ENCODE measurements around the gene FOXO3. TPM values are rescaled to one million over a fixed set of nuclear protein-coding genes. Genes with fewer than 3 reads are reported as not detected.

FOXO3 gene
- total RNA-seq, 4 donors from 2014 or later = 133 to 151 (median 148) TPM

- TF ChIP-seq, protein P1, sequence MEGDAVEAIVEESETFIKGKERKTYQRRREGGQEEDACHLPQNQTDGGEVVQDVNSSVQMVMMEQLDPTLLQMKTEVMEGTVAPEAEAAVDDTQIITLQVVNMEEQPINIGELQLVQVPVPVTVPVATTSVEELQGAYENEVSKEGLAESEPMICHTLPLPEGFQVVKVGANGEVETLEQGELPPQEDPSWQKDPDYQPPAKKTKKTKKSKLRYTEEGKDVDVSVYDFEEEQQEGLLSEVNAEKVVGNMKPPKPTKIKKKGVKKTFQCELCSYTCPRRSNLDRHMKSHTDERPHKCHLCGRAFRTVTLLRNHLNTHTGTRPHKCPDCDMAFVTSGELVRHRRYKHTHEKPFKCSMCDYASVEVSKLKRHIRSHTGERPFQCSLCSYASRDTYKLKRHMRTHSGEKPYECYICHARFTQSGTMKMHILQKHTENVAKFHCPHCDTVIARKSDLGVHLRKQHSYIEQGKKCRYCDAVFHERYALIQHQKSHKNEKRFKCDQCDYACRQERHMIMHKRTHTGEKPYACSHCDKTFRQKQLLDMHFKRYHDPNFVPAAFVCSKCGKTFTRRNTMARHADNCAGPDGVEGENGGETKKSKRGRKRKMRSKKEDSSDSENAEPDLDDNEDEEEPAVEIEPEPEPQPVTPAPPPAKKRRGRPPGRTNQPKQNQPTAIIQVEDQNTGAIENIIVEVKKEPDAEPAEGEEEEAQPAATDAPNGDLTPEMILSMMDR (IDR thresholded peaks at IDR 0.05; ENCODE audit: low read depth) = no peak
Observed at GRCh38 chr6:108723594-108723993, 162.9 kb downstream of the FOXO3 start.

DNA sequence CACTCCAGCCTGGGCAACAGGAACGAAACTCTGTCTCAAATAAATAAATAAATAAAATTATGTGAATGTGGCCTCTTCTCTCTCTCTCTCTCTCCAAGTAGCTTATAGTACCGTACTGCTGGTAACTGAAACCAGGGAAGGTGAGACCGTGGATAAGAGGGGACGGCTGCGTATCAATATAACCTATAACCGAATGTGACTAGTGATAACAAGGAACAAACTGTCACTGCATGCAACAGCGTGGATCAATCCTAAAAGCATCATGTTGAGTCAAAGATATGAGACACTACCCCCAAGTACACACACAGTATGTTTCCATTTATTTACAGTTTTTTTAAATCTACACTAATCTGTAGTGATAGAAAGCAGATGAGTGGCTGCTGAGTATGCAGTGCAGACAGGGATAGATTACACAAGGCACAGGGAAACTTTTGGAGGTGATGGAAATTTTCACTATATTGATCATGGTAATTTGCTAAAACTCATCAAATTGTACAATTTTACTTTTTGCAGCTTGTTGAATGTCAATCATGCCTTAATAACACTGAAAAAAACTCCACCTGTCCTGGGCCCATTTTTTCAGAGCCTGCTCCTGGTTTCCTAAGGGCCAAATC lies 166.1 kb downstream of the FOXO3 start:
- TF ChIP-seq, protein P1 (IDR thresholded peaks at IDR 0.05; ENCODE audit: low read depth) = no peak

DNA sequence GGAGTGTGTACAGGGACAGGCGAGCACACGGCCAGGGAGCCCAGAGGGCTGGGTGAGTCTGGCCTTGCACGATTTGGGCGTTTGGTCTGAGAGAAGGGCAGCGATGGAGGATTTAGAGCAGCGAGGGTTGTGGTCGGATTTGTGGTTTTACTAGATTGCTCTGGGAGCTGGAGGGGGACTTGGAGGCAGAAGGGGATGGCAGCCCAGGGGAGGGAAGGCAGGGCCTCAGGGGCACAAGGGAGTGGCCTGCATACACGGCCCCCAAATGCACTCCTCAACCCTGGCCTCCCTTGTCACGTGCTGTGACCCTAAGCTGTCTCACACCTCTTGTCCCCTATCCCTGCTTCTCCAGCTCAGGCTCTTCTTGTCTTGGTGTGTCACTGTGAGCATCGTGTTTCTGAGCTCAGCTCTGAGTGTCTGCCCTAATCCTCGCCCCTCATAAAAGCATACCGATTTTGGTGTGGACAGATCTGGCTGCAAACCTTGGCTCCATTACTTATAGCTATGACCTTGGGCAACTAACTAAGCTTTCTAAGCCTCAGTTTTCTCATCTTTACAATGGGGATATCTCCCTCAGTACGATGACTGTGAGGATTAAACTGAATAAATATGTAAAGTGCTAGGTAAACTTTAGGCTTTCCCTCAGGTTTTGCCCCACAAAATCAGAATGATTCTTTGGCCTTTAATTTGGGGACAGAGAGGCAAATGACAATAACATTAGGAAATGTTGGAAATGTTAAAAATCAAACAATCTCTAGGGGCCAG lies 167.4 kb downstream of the FOXO3 start:
- TF ChIP-seq, protein P1 (IDR thresholded peaks at IDR 0.05; ENCODE audit: low read depth) = no peak

GRCh38 chr6:108728826-108729225 lies 168.1 kb downstream of the FOXO3 start:
- TF ChIP-seq, protein P1 (IDR thresholded peaks at IDR 0.05; ENCODE audit: low read depth) = no peak

DNA sequence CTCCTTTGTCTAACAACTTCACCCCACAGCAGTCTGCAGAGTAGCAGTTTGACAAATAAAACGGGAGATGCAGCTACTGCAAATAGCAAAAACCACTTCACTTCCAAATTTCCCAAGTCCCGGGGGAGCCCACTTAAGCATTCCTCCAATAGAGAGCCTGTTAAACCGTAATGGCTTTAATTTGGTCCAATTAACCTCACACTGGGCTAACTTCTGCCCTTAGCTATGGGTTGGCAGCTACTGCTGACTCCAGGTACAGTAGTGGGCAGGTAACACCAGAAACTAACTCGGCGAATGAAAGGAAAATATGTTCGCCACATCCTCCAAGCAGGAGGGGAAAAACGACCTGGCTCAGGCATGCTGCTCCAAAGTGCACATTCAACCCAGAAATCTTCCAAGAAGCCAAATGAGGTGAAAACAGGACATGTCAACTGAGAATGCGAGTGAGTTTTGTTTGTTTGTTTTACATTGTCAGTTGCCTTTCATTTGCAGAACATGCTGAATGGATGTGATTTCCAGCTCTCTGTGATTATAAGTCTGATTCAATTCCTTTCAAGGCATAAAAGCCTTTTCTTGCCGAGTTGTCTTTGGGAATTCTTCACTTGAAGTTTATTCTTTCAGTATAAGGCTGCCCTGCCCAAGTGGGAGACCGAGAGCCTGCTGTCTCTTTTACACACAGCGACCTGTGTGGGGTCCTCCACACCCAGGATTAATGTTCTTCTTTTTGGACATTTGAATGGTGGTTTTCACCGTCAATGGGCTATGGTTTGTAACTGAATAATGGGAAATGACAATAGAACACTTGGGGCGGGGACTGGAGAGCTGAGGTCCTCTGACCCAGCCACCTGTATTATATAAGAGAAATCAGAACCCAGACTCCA lies 170.2 kb downstream of the FOXO3 start:
- TF ChIP-seq, protein P1 (IDR thresholded peaks at IDR 0.05; ENCODE audit: low read depth) = no peak

DNA sequence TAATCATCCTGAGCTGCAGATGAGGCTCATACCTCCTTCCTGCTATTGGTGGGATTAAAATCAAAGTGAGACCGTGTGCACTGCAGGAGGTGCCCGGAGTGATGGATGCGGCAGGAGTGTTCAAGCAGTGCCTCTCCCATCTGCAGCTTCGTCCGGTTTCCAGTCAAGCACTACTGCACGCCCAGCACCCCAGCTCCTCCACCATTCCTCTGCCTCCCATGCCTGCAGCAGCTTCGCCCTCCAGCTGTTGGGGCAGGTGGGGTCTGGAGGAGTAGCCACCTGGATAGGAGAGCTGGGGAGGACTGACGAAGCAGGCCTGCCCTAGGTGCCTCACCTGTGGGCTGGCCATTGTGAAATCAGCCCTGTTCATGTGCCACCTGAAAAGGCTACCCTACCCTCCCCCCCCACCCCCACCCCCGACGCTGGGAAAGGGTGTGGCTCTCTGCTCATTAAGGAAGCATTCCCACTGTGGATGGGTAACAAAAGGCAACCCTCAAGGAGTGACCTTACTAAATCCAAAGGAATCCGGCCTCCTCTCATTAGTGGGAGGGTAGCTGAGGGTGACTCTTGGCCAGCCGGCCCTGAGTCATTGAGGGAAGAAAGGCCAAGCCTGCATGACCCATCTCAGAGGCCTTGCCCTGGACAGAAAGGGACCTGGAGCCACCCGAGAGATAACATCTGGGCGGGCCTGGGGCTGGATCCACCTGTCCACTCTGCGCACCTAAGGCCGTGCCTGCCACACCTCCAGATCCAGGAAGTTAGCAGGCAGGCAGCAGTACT lies 171.6 kb downstream of the FOXO3 start:
- TF ChIP-seq, protein P1 (IDR thresholded peaks at IDR 0.05; ENCODE audit: low read depth) = no peak
